Neural cell (in vitro differentiated cells): ENCODE measurements around the gene LDLRAD4. TPM values are rescaled to one million over a fixed set of nuclear protein-coding genes. Genes with fewer than 3 reads are reported as not detected.

ENCODE experiments used
- H2AFZ ChIP-seq: fragments of 200-600, 300-800 bp; sonication (generic), shearing (Covaris generic); 2 replicates; pipeline ENCODE4 v1.6.0; 2014; ENCODE audit warnings: low read depth, mild to moderate bottlenecking, antibody characterized with exemption, low read length, moderate library complexity
- H3F3A ChIP-seq: fragments of 200-600 bp; shearing (Covaris generic); 2 replicates; pipeline ENCODE4 v1.6.1; 2016; ENCODE audit warnings: mild to moderate bottlenecking, moderate library complexity, mixed read lengths, antibody characterized with exemption, low read length; ENCODE audit not compliant: insufficient read depth, poor library complexity, severe bottlenecking
- H3K27ac ChIP-seq: fragments of 200-600, 300-800 bp; sonication (generic), shearing (Covaris generic); 2 replicates; pipeline ENCODE4 v1.5.1; 2014; ENCODE audit warnings: mild to moderate bottlenecking, low read length, moderate library complexity
- H3K27me3 ChIP-seq: fragments of 300-800, 200-600 bp; sonication (generic), shearing (Covaris generic); 2 replicates; pipeline ENCODE4 v1.6.0; 2014; ENCODE audit warnings: mild to moderate bottlenecking, low read depth, low read length, moderate library complexity; ENCODE audit not compliant: insufficient read depth
- H3K36me3 ChIP-seq: fragments of 300-800, 200-600 bp; sonication (generic), shearing (Covaris generic); 2 replicates; pipeline ENCODE4 v1.5.1; 2014; ENCODE audit warnings: mild to moderate bottlenecking, antibody characterized with exemption, low read length, moderate library complexity; ENCODE audit not compliant: insufficient read depth
- H3K4me2 ChIP-seq: fragments of 300-800, 200-600 bp; sonication (generic), shearing (Covaris generic); 2 replicates; pipeline ENCODE4 v1.6.0; 2014; ENCODE audit warnings: mild to moderate bottlenecking, low read length
- H3K4me3 ChIP-seq: fragments of 300-800, 200-600 bp; sonication (generic), shearing (Covaris generic); 2 replicates; pipeline ENCODE4 v1.5.1; 2014; ENCODE audit warnings: mild to moderate bottlenecking, low read length, moderate library complexity
- H3K79me2 ChIP-seq: fragments of 200-600 bp; shearing (Covaris generic); replicated peaks from 2 replicates; pipeline ENCODE4 v1.6.0; 2014; ENCODE audit warnings: mild to moderate bottlenecking, low read length, moderate library complexity; ENCODE audit not compliant: insufficient read depth
- H3K9ac ChIP-seq: fragments of 300-800, 200-600 bp; sonication (generic), shearing (Covaris generic); 2 replicates; pipeline ENCODE4 v1.6.1; 2016; ENCODE audit warnings: mild to moderate bottlenecking, low read length, mixed read lengths
- H3K9me2 ChIP-seq: fragments of 200-600 bp; shearing (Covaris generic); 2 replicates; pipeline ENCODE4 v1.6.1; 2016; ENCODE audit warnings: mild to moderate bottlenecking, low read length, mixed read lengths; ENCODE audit not compliant: insufficient read depth
- H3K9me3 ChIP-seq: fragments of 200-600, 300-800 bp; sonication (generic), shearing (Covaris generic); 2 replicates; pipeline ENCODE4 v1.6.1; 2016; ENCODE audit warnings: mild to moderate bottlenecking, mixed run types, low read length, moderate library complexity, mixed read lengths
- H4K20me1 ChIP-seq: fragments of 200-600 bp; shearing (Covaris generic); 2 replicates; pipeline ENCODE4 v1.6.1; 2016; ENCODE audit warnings: mild to moderate bottlenecking, mixed run types; ENCODE audit not compliant: insufficient read depth
- EP300 ChIP-seq: fragments of 450-650 bp; conservative IDR thresholded peaks from 2 replicates; pipeline ENCODE4 v1.6.1; 2014; ENCODE audit warnings: antibody characterized with exemption, mild to moderate bottlenecking, moderate library complexity; ENCODE audit not compliant: poor library complexity, severe bottlenecking
- EZH2 ChIP-seq: fragments of 200-600, 300-800 bp; shearing (Covaris generic), sonication (generic); IDR thresholded peaks from 2 replicates; pipeline ENCODE4 v1.6.1; 2014; ENCODE audit warnings: antibody characterized with exemption, low read length, borderline replicate concordance, mild to moderate bottlenecking; ENCODE audit not compliant: insufficient read depth, poor library complexity, severe bottlenecking
- MXI1 ChIP-seq: fragments of 450-650 bp; conservative IDR thresholded peaks from 2 replicates; pipeline ENCODE4 v1.6.1; 2014; ENCODE audit warnings: antibody characterized with exemption, mild to moderate bottlenecking; ENCODE audit not compliant: poor library complexity, severe bottlenecking
- POLR2AphosphoS5 ChIP-seq: IDR thresholded peaks from 2 replicates; pipeline ENCODE4 v1.6.1; 2012
- RAD21 ChIP-seq: fragments of 450-650 bp; conservative IDR thresholded peaks from 2 replicates; pipeline ENCODE4 v1.6.1; 2014; ENCODE audit warnings: antibody characterized with exemption, mild to moderate bottlenecking, moderate library complexity
- SMC3 ChIP-seq: fragments of 450-650 bp; conservative IDR thresholded peaks from 2 replicates; pipeline ENCODE4 v1.6.1; 2014; ENCODE audit warnings: antibody characterized with exemption, mild to moderate bottlenecking, moderate library complexity; ENCODE audit not compliant: poor library complexity
- TAF1 ChIP-seq: IDR thresholded peaks from 2 replicates; pipeline ENCODE4 v1.6.1; 2012; ENCODE audit warnings: low read depth
- polyA plus RNA-seq: library from polyadenylated mRNA; depleted of rRNA; stranded (reverse); fragments of >200 nt; gene quantifications from 2 replicates; pipeline ENCODE4 v1.2.3, GENCODE V29; 2014
- TF ChIP-seq, protein P1 (sequence below): IDR thresholded peaks from 2 replicates; pipeline ENCODE4 v1.6.1; 2012; ENCODE audit warnings: borderline replicate concordance
- TF ChIP-seq, protein P2 (sequence below): fragments of 450-650 bp; IDR thresholded peaks from 2 replicates; pipeline ENCODE4 v1.5.1; 2014; ENCODE audit warnings: antibody characterized with exemption, mild to moderate bottlenecking, moderate library complexity; ENCODE audit not compliant: poor library complexity, severe bottlenecking

Gene LDLRAD4
- polyA plus RNA-seq, 1 donor from 2014 or later, result 3.7 TPM

DNA sequence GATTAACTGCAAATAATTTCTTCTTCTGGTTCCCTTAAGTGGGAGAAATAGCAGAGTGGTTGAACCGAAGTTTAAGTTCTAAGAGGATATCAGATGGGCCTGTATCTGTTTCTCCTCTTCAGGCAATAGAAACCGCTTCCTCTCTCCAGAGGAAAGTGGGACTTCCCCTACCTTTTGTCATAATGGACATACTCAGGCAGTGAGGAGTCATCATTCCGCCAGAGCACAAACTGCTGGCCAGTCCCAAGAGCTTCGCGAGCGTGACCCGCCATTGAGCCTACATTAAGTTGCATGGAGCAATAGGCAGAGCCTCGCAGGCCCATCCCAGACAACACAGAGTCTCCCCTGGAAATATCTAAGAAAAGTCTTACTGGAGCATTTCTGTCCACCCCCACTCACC lies 158.9 kb downstream of the LDLRAD4 start:
- H3K79me2 ChIP-seq, result no peaks in the 10 kb centered on the region
- no peaks in the 10 kb centered on the region for H3K9me3 ChIP-seq
- H3K4me3 ChIP-seq, result no peak overlapping the region
- no peaks in the 10 kb centered on the region for H3K27me3 ChIP-seq
- H3K9ac ChIP-seq, result no peak overlapping the region
- H3K9me2 ChIP-seq, result no peaks in the 10 kb centered on the region
- no peaks in the 10 kb centered on the region for H4K20me1 ChIP-seq
- H3F3A ChIP-seq, result no peaks in the 10 kb centered on the region
- TF ChIP-seq RAD21, result no peak
- no peak for TF ChIP-seq TAF1
- no peak for TF ChIP-seq SMC3
- TF ChIP-seq, protein P1, sequence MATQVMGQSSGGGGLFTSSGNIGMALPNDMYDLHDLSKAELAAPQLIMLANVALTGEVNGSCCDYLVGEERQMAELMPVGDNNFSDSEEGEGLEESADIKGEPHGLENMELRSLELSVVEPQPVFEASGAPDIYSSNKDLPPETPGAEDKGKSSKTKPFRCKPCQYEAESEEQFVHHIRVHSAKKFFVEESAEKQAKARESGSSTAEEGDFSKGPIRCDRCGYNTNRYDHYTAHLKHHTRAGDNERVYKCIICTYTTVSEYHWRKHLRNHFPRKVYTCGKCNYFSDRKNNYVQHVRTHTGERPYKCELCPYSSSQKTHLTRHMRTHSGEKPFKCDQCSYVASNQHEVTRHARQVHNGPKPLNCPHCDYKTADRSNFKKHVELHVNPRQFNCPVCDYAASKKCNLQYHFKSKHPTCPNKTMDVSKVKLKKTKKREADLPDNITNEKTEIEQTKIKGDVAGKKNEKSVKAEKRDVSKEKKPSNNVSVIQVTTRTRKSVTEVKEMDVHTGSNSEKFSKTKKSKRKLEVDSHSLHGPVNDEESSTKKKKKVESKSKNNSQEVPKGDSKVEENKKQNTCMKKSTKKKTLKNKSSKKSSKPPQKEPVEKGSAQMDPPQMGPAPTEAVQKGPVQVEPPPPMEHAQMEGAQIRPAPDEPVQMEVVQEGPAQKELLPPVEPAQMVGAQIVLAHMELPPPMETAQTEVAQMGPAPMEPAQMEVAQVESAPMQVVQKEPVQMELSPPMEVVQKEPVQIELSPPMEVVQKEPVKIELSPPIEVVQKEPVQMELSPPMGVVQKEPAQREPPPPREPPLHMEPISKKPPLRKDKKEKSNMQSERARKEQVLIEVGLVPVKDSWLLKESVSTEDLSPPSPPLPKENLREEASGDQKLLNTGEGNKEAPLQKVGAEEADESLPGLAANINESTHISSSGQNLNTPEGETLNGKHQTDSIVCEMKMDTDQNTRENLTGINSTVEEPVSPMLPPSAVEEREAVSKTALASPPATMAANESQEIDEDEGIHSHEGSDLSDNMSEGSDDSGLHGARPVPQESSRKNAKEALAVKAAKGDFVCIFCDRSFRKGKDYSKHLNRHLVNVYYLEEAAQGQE, result no peak
- TF ChIP-seq, protein P2, sequence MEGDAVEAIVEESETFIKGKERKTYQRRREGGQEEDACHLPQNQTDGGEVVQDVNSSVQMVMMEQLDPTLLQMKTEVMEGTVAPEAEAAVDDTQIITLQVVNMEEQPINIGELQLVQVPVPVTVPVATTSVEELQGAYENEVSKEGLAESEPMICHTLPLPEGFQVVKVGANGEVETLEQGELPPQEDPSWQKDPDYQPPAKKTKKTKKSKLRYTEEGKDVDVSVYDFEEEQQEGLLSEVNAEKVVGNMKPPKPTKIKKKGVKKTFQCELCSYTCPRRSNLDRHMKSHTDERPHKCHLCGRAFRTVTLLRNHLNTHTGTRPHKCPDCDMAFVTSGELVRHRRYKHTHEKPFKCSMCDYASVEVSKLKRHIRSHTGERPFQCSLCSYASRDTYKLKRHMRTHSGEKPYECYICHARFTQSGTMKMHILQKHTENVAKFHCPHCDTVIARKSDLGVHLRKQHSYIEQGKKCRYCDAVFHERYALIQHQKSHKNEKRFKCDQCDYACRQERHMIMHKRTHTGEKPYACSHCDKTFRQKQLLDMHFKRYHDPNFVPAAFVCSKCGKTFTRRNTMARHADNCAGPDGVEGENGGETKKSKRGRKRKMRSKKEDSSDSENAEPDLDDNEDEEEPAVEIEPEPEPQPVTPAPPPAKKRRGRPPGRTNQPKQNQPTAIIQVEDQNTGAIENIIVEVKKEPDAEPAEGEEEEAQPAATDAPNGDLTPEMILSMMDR, result no peak
- H3K36me3 ChIP-seq, result no peaks in the 10 kb centered on the region
- H3K27ac ChIP-seq, result no peak overlapping the region
- H2AFZ ChIP-seq, result no peak overlapping the region
- no peak overlapping the region for H3K4me2 ChIP-seq

DNA sequence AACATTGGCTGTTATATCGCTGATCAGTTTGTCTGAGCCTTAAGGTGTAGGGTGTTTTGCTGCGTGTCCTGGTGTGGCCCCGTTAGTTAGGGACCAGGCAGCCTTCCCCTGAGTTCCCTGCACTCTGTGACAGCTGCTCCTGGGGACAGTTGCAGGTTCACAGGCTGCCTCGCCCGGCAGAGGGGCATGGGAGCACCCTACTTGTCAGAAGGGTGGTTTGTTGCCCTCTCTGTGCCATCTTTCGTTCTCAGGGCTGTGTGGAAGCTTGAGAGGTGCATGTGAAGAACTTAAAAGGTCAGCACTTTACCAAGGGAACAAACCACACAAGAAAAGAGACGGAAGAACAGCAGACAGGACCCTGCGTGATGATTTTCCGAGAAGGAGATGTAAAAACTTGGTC lies 159.6 kb downstream of the LDLRAD4 start:
- H3K9me3 ChIP-seq, result no peaks in the 10 kb centered on the region
- H2AFZ ChIP-seq, result no peak overlapping the region
- no peaks in the 10 kb centered on the region for H3F3A ChIP-seq
- no peaks in the 10 kb centered on the region for H3K79me2 ChIP-seq
- H3K9ac ChIP-seq, result no peak overlapping the region
- no peak for TF ChIP-seq POLR2AphosphoS5
- no peak for TF ChIP-seq TAF1
- no peak for TF ChIP-seq EZH2
- TF ChIP-seq, protein P2, result no peak
- TF ChIP-seq RAD21, result no peak
- TF ChIP-seq SMC3, result no peak
- TF ChIP-seq, protein P1, result no peak
- no peak for TF ChIP-seq EP300
- TF ChIP-seq MXI1, result no peak
- no peaks in the 10 kb centered on the region for H3K9me2 ChIP-seq
- no peak overlapping the region for H3K27ac ChIP-seq
- H3K4me2 ChIP-seq, result no peak overlapping the region
- no peak overlapping the region for H3K4me3 ChIP-seq
- no peaks in the 10 kb centered on the region for H4K20me1 ChIP-seq
- H3K27me3 ChIP-seq, result no peaks in the 10 kb centered on the region
- H3K36me3 ChIP-seq, result no peaks in the 10 kb centered on the region
